Fibroblast of lung (primary cell): ENCODE measurements around the gene MICAL2. TPM values are rescaled to one million over a fixed set of nuclear protein-coding genes. Genes with fewer than 3 reads are reported as not detected.

Experiments
- DNase-seq, 2 donors: peaks; one replicate each; pipeline versions ENCODE4 v3.0.0 to v3.0.0-alpha.2; 2010; ENCODE audit warnings: low read depth in 2 of 2
- H2AFZ ChIP-seq: 2 replicates; pipeline ENCODE4 v1.5.1; 2012; ENCODE audit warnings: low read length, control low read depth, inconsistent platforms
- H3K27ac ChIP-seq: 2 replicates; pipeline ENCODE4 v1.5.1; 2011; ENCODE audit warnings: low read length, control low read depth; ENCODE audit not compliant: insufficient read depth
- H3K27me3 ChIP-seq: 2 replicates; pipeline ENCODE4 v1.5.1; 2011; ENCODE audit warnings: mild to moderate bottlenecking, low read length; ENCODE audit not compliant: control insufficient read depth, insufficient read depth
- H3K36me3 ChIP-seq: 2 replicates; pipeline ENCODE4 v1.5.1; 2011; ENCODE audit warnings: low read length; ENCODE audit not compliant: control insufficient read depth, insufficient read depth
- H3K4me1 ChIP-seq: 2 replicates; pipeline ENCODE4 v1.5.1; 2011; ENCODE audit warnings: low read length; ENCODE audit not compliant: control insufficient read depth, insufficient read depth; ENCODE audit errors: extremely low read depth
- H3K4me2 ChIP-seq: 2 replicates; pipeline ENCODE4 v1.5.1; 2011; ENCODE audit warnings: low read length, control low read depth; ENCODE audit not compliant: insufficient read depth; ENCODE audit errors: extremely low read depth
- H3K4me3 ChIP-seq, 4 experiments: fragments of 200-600 bp in 1 of 4; sonication (generic) in 1 of 4; replicated peaks in 1 of 4; 2 replicates each; pipeline ENCODE4 v1.5.1; 2011 to 2016; ENCODE audit warnings: low read length in 4 of 4, low read depth in 3 of 4, mild to moderate bottlenecking in 3 of 4, control low read depth in 2 of 4, inconsistent platforms in 1 of 4, mixed read lengths in 1 of 4; ENCODE audit not compliant: insufficient read depth in 1 of 4; ENCODE audit errors: control extremely low read depth in 1 of 4
- H3K79me2 ChIP-seq: 2 replicates; pipeline ENCODE4 v1.5.1; 2012; ENCODE audit warnings: mild to moderate bottlenecking, low read length, inconsistent platforms; ENCODE audit not compliant: control insufficient read depth, insufficient read depth
- H3K9ac ChIP-seq: 2 replicates; pipeline ENCODE4 v1.5.1; 2011; ENCODE audit warnings: mild to moderate bottlenecking, low read length, control low read depth; ENCODE audit not compliant: insufficient read depth
- H3K9me3 ChIP-seq: 2 replicates; pipeline ENCODE4 v1.5.1; 2012; ENCODE audit warnings: low read depth, low read length; ENCODE audit not compliant: control insufficient read depth, insufficient read depth
- H4K20me1 ChIP-seq: 2 replicates; pipeline ENCODE4 v1.5.1; 2011; ENCODE audit warnings: low read length; ENCODE audit not compliant: control insufficient read depth, insufficient read depth; ENCODE audit errors: extremely low read depth
- CTCF ChIP-seq, 2 donors: IDR thresholded peaks in 1 of 2; conservative IDR thresholded peaks in 1 of 2; 1 replicate in 1 of 2; 2 replicates in 1 of 2; pipeline ENCODE4 v1.5.1; 2011 to 2012; ENCODE audit warnings: low read length in 2 of 2, control low read depth in 1 of 2, inconsistent platforms in 1 of 2, low read depth in 1 of 2, mild to moderate bottlenecking in 1 of 2
- EZH2 ChIP-seq: IDR thresholded peaks from 2 replicates; pipeline ENCODE4 v1.5.1; 2012; ENCODE audit warnings: low read length, control low read depth, mild to moderate bottlenecking; ENCODE audit errors: missing control alignments
- polyA plus RNA-seq, 2 donors: library from polyadenylated mRNA; depleted of rRNA in 1 of 2; stranded (reverse) in 1 of 2; unstranded in 1 of 2; fragments of >200 nt; gene quantifications; 2 replicates each; pipeline ENCODE4 v1.2.1, GENCODE V29; 2011 to 2012; ENCODE audit warnings: missing spikeins in 1 of 2
- total RNA-seq: library from RNA; depleted of rRNA; stranded (reverse); fragments of >200 nt; gene quantifications from 2 replicates; pipeline ENCODE4 v1.2.1, GENCODE V29; 2014

MICAL2 gene
- total and polyA plus RNA-seq, 2 donors (not counting 1 experiment from before 2014, with no cell fraction given), result 78.5 to 275 TPM

- H3K79me2 ChIP-seq, result no peaks in the 10 kb centered on the region
- no peak overlapping the region for H3K4me3 ChIP-seq
- H3K36me3 ChIP-seq, result peaks cover 2% of the 10 kb centered on the region
- H3K27me3 ChIP-seq, result no peaks in the 10 kb centered on the region
- H3K9me3 ChIP-seq, result no peaks in the 10 kb centered on the region
- no peak overlapping the region for H3K4me2 ChIP-seq
- peak; percentile 5 to 17 for TF ChIP-seq CTCF (conservative IDR thresholded peaks at IDR 0.05 in 1 of 2, IDR thresholded peaks at IDR 0.05 in 1 of 2; ENCODE audit: low read depth in 1 of 2, low read length in 2 of 2)
- TF ChIP-seq EZH2, result no peak
- H3K4me1 ChIP-seq, result peaks cover 4% of the 10 kb centered on the region
- peak overlapping the region; percentile 70 for H3K27ac ChIP-seq
- H4K20me1 ChIP-seq, result no peaks in the 10 kb centered on the region
- H3K9ac ChIP-seq, result no peak overlapping the region
- H2AFZ ChIP-seq, result no peak overlapping the region
- DNase-seq, result peak in 1 of 2 donors; percentile 44
Observed at GRCh38 chr11:12235553-12235946, 125.2 kb downstream of the MICAL2 start.

GRCh38 chr11:12235947-12236743 lies 125.8 kb downstream of the MICAL2 start:
- TF ChIP-seq EZH2 (no peak), CTCF (conservative IDR thresholded peaks at IDR 0.05 in 1 of 2, IDR thresholded peaks at IDR 0.05 in 1 of 2; ENCODE audit: low read depth in 1 of 2, low read length in 2 of 2) (peak; percentile 66 to 71)
- Histone ChIP-seq H2AFZ (no peak overlapping the region), H3K4me3 (no peak overlapping the region), H3K27me3 (no peaks in the 10 kb centered on the region), H3K4me2 (no peak overlapping the region), H3K27ac (peak overlapping the region; percentile 70), H3K36me3 (peaks cover 3% of the 10 kb centered on the region), H4K20me1 (no peaks in the 10 kb centered on the region), H3K9me3 (no peaks in the 10 kb centered on the region), H3K79me2 (no peaks in the 10 kb centered on the region), H3K9ac (no peak overlapping the region), H3K4me1 (peaks cover 4% of the 10 kb centered on the region)
- DNase-seq, result peak; percentile 80 to 92

- H3K9ac ChIP-seq, result no peak overlapping the region
- DNase-seq, result no peak
- TF ChIP-seq EZH2, result no peak
- no peak for TF ChIP-seq CTCF (conservative IDR thresholded peaks at IDR 0.05 in 1 of 2, IDR thresholded peaks at IDR 0.05 in 1 of 2; ENCODE audit: low read depth in 1 of 2, low read length in 2 of 2)
- H2AFZ ChIP-seq, result no peak overlapping the region
- no peak overlapping the region for H3K27ac ChIP-seq
- H3K4me2 ChIP-seq, result no peak overlapping the region
- H3K4me1 ChIP-seq, result peaks cover 4% of the 10 kb centered on the region
- H4K20me1 ChIP-seq, result no peaks in the 10 kb centered on the region
- no peaks in the 10 kb centered on the region for H3K27me3 ChIP-seq
- H3K79me2 ChIP-seq, result no peaks in the 10 kb centered on the region
- no peak overlapping the region for H3K4me3 ChIP-seq
- H3K9me3 ChIP-seq, result no peaks in the 10 kb centered on the region
- peaks cover 5% of the 10 kb centered on the region for H3K36me3 ChIP-seq
Observed at GRCh38 chr11:12236744-12237101, 126.3 kb downstream of the MICAL2 start.
